KOPT-K1 (cell line): ENCODE data around the gene GABBR2.

Experiments
- H3K27ac ChIP-seq: fragments of 200-600 bp; sonication (generic); 2 replicates; pipeline ENCODE4 v1.5.1; 2016; ENCODE audit warnings: antibody characterized with exemption, mild to moderate bottlenecking, low read depth, low read length; ENCODE audit not compliant: poor library complexity, severe bottlenecking
- H3K36me3 ChIP-seq: fragments of 200-600 bp; sonication (generic); 2 replicates; pipeline ENCODE4 v1.5.1; 2017; ENCODE audit warnings: antibody characterized with exemption, mild to moderate bottlenecking, low read length, moderate library complexity; ENCODE audit not compliant: insufficient read depth
- H3K9me3 ChIP-seq: fragments of 200-600 bp; sonication (generic); 2 replicates; pipeline ENCODE4 v1.5.1; 2017; ENCODE audit warnings: antibody characterized with exemption, low read length, mild to moderate bottlenecking; ENCODE audit not compliant: insufficient read depth, poor library complexity, severe bottlenecking

The GABBR2 gene

GRCh38 chr9:98312365-98312764 is 396.4 kb downstream of the GABBR2 start:
- no peaks in the 10 kb centered on the region for H3K9me3 ChIP-seq
- no peaks in the 10 kb centered on the region for H3K36me3 ChIP-seq
- H3K27ac ChIP-seq = no peak overlapping the region

- Histone ChIP-seq H3K27ac (no peak overlapping the region), H3K9me3 (no peaks in the 10 kb centered on the region), H3K36me3 (no peaks in the 10 kb centered on the region)
Measured at GRCh38 chr9:98311541-98311940, 397.2 kb downstream of the GABBR2 start.

GRCh38 chr9:98310752-98311392 is 397.9 kb downstream of the GABBR2 start:
- Histone ChIP-seq H3K9me3 (no peaks in the 10 kb centered on the region), H3K36me3 (no peaks in the 10 kb centered on the region), H3K27ac (no peak overlapping the region)

- H3K27ac ChIP-seq = no peak overlapping the region
- no peaks in the 10 kb centered on the region for H3K9me3 ChIP-seq
- H3K36me3 ChIP-seq = no peaks in the 10 kb centered on the region
Measured at GRCh38 chr9:98306384-98307145, 402.2 kb downstream of the GABBR2 start.

- no peaks in the 10 kb centered on the region for H3K9me3 ChIP-seq
- no peak overlapping the region for H3K27ac ChIP-seq
- no peaks in the 10 kb centered on the region for H3K36me3 ChIP-seq
Measured at GRCh38 chr9:98304381-98304780, 404.4 kb downstream of the GABBR2 start.

DNA sequence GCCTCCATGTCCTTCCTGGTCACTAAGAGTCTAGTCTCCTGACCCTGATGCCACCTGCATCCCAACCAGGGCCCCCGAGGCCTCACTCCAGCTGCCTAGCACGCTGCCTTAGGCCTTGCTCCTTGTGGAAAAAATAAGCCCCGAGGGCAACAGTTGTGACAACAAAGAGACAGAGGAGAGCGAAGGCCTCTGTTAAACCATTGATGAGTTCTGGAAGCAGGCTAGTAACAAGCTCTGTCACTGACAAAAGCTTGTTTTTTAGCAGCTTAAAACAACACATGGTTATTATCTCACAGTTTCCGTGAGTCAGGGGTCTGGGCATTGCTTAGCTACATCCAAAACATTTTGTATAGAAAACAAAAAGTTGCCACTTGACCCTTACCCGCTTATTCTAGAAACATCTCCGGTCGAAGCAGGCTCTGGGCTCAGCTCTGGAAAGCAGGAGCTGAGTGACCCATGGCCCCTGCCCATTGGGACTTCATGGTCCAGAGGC is 405.1 kb downstream of the GABBR2 start:
- Histone ChIP-seq H3K27ac (no peak overlapping the region), H3K36me3 (no peaks in the 10 kb centered on the region), H3K9me3 (no peaks in the 10 kb centered on the region)

DNA sequence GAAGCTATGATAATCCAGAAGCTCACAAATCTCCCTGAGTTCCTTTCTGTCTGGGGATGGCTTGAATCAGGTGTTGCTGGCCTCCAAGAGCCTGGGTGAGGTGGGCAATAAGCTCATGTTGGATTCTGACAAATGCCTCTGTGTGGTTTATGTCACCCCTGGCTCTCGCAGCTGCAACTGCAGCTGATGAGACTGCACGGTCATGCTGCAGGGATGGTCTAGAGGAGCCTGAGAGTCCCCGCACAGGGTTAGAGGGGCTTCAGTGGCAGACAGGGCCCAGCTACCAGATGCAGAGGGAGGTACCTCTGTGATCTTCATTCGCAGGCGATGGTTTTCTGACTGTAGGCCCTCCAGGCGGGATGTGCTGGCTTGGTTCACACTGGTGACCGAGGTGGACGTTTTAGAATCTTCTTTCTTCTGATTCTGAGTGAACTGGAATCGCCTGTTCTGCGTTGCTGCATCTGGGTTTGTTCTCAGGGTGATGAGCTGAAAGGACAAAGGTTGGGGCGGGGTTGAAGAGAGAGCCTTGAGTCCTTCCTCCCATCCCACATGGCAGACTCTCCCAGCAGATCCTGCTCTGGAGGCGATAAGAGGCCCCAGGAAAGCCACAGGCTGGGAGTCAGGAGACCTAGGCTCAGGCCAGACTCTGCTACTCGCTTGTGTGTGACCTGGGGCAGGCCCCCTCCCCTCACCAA is 405.6 kb downstream of the GABBR2 start:
- Histone ChIP-seq H3K36me3 (no peaks in the 10 kb centered on the region), H3K27ac (no peak overlapping the region), H3K9me3 (no peaks in the 10 kb centered on the region)

GRCh38 chr9:98302150-98302549 is 406.6 kb downstream of the GABBR2 start:
- no peak overlapping the region for H3K27ac ChIP-seq
- H3K36me3 ChIP-seq = no peaks in the 10 kb centered on the region
- H3K9me3 ChIP-seq = no peaks in the 10 kb centered on the region

DNA sequence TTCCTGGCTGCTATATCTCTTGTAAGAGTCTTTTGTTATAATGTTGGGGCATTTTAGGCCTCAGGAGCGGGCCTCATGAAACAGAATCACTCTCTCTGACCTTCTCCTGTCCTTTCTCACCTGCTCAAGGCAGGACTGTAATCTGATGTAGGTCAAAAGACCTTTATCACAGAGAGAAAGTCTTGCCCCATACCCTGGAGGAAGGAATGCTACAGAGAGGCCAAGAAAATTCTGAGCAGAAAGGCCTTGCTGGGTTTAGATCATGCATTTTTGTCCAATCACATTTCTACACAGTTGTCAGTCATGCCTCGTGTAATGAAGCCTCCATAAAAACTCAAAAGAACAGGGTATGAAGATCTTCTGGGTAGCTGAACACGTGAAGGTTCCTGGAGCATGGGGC is 408.1 kb downstream of the GABBR2 start:
- Histone ChIP-seq H3K9me3 (no peaks in the 10 kb centered on the region), H3K27ac (no peak overlapping the region), H3K36me3 (no peaks in the 10 kb centered on the region)

DNA sequence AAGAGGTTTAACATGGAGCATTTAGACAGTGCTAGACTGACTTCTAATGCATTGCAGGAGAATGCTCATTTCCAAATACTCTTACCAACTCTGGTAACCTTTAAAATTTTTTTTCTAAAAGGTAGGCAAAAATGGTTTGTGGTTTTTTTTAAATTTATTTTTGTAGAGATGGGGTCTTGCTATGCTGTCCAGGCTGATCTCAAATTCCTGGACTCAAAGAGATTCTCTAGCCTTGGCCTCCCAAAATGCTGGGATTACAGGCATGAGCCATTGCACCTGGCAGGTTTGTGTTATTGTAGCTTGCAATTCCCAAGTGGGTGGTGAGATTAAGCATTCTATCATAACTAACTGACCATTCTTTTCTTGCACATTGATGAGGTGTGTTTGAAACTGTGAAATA is 410.3 kb downstream of the GABBR2 start:
- no peaks in the 10 kb centered on the region for H3K36me3 ChIP-seq
- H3K27ac ChIP-seq = no peak overlapping the region
- H3K9me3 ChIP-seq = no peaks in the 10 kb centered on the region

GRCh38 chr9:98295824-98296223 is 412.9 kb downstream of the GABBR2 start:
- H3K27ac ChIP-seq = no peak overlapping the region
- H3K9me3 ChIP-seq = no peaks in the 10 kb centered on the region
- no peaks in the 10 kb centered on the region for H3K36me3 ChIP-seq

DNA sequence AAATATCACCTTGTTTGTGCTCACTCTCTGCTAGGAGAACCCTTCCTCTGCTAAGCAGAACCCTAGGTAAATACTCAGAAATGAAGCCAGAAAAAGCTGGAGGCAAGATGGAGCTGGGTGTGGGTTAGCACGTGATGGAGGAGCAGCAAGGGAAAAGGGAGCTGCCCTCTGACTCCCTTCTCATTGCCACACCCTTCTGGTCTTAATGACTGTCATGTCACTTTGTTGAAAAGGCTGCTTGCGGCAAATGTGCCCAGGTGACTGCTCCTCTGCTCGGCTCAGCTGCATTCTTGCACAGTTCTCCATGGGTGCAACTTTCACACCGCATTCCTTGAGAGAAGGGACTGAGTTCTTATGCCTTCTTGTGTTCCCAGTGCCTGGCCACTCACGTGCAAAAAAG is 416.9 kb downstream of the GABBR2 start:
- no peak overlapping the region for H3K27ac ChIP-seq
- no peaks in the 10 kb centered on the region for H3K36me3 ChIP-seq
- no peaks in the 10 kb centered on the region for H3K9me3 ChIP-seq

DNA sequence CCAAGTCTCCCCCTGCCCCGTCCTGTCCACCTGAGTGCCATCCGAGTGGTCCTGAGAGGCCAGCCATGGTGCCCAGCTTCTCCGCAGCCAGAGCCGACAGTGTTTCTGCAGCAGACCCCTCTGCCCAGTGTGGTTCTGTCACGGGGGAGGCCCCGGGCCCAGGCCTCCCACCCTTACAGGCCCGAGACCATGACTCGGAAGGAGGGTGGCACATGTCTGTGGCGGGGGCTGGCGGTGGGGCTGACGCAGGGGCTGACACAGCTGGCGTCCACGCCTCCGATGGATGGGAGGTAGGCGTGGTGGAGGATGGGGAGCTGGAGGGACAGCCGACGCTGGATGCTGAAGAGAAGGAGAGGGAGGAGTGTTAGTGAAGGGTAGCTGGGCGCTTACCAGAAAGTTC is 418.3 kb downstream of the GABBR2 start:
- Histone ChIP-seq H3K27ac (no peak overlapping the region), H3K36me3 (no peaks in the 10 kb centered on the region), H3K9me3 (no peaks in the 10 kb centered on the region)

- no peaks in the 10 kb centered on the region for H3K36me3 ChIP-seq
- H3K27ac ChIP-seq = no peak overlapping the region
- H3K9me3 ChIP-seq = no peaks in the 10 kb centered on the region
Measured at GRCh38 chr9:98289614-98290201, 419.0 kb downstream of the GABBR2 start.

DNA sequence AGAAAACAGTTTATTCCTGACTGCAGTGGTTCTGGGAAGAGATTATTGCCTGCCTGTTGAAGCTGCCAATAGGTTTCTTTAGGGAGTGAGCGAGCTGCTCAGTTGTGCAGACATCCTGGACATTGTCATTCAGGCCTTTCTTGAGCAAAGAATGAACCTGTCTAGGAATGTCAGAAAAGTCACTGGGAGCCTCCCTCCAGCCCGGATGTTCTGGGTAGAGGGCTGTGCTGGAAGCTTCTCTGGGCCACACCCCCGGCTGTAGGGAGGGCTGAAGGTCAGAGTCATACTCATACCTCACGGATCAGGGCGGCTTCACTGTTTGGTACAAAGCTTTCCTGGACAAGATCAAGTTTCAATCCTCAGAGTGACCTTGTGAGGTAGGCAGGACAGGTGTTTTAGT is 419.9 kb downstream of the GABBR2 start:
- Histone ChIP-seq H3K9me3 (no peaks in the 10 kb centered on the region), H3K27ac (no peak overlapping the region), H3K36me3 (no peaks in the 10 kb centered on the region)
